D341Med (cell line): Measurements from ENCODE around the gene TFCP2.
"Not testable (repeated sequence)": the region's sequence is repeated elsewhere in the genome, so short reads cannot be mapped to it uniquely, and the experiment has no call there.

Experiments
- DNase-seq: peaks from one replicate; pipeline ENCODE4 v3.0.0; 2012; ENCODE audit warnings: low spot score

TFCP2 gene

GRCh38 chr12:51082561-51083125 lies 90.3 kb downstream of the TFCP2 start:
- no peak for DNase-seq

DNA sequence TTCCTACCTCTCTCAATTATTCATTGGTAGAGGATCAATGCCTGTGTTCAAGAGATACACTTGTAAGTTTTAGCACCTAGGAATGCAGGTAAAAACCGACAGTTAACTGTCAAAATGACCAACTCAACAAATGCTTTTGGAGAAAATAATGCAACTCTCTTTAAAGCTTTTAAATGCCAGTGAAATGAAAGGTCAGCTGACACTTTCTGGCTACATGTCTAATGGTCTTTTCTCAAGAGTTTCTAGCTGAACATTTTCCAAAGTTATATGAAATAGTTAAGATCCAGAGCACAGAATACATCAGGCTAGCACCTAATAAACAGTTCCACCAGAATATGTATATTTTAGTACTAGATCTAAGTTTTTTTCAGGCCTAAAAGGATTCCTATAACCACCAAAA lies 91.5 kb downstream of the TFCP2 start:
- DNase-seq, result no peak

DNA sequence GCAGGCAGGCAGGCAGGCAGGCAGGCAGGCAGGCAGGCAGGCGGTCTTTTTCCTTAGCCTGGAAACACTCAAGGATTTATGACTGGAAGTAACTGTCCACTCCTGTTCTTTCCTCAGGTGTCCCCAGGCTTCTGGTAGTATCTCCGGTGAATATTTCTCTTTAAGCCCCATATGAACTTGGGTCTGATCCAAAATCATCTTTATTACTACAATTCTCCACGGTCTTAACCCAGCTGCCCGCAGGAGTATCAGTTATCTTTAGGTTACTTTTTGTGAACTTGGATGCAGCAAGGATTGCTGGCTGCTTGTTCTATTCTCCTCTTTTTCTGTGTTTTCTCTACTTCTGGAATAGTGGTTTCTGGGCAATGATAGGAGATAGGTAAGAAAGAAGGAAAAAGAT lies 92.8 kb downstream of the TFCP2 start:
- DNase-seq, result no peak

DNA sequence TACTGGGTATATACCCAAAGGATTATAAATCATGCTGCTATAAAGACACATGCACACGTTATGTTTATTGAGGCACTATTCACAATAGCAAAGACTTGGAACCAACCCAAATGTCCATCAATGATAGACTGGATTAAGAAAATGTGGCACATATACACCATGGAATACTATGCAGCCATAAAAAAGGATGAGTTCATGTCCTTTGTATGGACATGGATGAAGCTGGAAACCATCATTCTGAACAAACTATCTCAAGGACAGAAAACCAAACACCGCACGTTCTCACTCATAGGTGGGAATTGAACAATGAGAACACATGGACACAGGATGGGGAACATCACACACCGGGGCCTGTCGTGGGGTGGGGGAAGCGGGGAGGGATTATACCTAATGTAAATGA lies 94.1 kb downstream of the TFCP2 start:
- DNase-seq, result not testable (repeated sequence)

DNA sequence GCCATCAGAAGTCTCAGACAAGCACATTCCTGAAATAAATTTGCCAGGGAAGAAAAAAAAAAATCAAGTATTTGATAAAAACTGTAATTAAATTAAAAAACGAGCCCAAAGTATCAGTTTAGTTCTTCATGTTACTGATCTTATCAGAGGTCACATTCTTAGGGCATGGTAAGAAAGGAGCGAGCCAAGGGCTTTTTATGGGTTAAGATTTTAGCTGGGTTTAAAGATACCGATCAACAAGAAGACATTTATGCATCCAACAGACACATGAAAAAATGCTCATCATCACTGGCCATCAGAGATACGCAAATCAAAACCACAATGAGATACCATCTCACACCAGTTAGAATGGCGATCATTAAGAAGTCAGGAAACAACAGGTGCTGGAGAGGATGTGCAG lies 94.6 kb downstream of the TFCP2 start:
- DNase-seq, result not testable (repeated sequence)

DNA sequence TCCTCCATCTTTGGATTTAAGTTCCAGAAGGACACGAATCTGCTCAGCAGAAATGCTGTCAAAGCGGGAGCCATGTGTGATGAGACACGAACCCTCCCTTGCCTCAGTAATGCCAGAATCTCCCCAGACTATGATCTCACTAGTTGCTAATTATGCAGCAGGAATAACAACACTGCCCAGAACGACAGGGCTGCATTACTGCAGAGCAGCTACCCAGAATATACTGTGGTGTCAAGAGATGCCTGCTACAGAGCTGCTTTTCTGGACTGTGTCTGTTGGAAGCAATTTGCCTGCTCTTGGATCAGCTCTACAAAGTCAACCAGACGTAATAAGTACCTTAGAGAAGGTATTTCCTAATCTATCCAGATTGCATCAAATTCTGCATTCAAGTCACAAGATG lies 95.0 kb downstream of the TFCP2 start:
- DNase-seq, result no peak

- no peak for DNase-seq
Observed at GRCh38 chr12:51076236-51076930, 96.6 kb downstream of the TFCP2 start.

DNA sequence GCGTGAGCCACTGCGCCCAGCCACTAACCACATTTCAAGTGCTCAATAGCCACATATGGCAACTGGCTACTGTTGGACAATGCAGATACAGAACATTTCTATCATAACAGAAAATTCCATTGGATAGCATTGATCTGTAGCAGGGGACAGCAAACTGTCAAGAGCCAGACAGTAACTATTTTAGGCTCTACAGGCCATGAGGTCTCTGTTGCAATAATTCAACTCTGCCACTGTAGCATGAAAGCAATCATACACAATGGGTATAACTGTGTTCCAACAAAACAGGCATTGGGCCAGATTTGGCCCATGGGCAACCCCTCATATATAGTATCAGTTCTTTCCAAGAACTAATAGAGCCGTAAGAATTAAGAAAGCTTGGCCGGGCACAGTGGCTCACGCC lies 97.5 kb downstream of the TFCP2 start:
- DNase-seq, result no peak

DNA sequence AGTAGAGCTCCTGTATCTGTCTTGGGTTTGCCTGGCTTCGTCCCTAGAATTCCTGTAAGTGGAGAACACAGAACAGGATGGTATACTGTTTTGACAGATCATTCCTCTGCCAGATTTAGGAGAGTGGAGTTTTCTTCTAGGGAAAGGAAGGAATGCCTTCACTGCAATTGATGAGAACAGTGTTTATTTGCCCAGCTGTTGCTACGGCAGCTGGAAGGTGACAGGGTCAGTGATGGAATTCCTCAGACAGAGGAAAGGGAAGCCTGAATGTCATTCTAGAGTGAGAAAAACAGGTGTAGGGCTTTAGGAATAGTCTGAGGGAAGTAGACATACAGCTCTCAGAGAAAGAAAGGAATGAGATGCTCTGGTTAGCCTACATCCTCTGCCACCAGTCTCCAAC lies 101.3 kb downstream of the TFCP2 start:
- no peak for DNase-seq

GRCh38 chr12:51070004-51070403 lies 102.9 kb downstream of the TFCP2 start:
- no peak for DNase-seq

GRCh38 chr12:51067771-51068170 lies 105.2 kb downstream of the TFCP2 start:
- no peak for DNase-seq

DNA sequence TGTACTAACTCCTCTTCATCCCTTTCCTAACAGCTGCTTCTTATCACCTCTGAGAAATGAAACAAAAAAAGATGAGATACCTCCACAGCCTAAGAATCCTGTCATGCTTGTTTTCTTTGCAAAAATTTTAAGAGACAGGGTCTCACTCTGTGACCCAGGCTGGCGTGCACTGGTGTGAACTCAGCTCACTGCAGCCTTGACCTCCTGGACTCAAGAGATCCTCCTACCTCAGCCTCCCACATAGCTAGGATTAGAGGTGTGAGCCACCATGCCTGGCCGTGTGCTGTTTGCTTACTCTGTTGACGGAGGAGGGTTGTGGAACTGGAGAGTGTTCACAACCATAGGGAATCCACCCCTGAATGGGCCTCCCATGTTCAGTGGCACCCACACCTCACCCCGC lies 105.7 kb downstream of the TFCP2 start:
- DNase-seq, result no peak

- no peak for DNase-seq
Observed at GRCh38 chr12:51065530-51065929, 107.4 kb downstream of the TFCP2 start.

DNA sequence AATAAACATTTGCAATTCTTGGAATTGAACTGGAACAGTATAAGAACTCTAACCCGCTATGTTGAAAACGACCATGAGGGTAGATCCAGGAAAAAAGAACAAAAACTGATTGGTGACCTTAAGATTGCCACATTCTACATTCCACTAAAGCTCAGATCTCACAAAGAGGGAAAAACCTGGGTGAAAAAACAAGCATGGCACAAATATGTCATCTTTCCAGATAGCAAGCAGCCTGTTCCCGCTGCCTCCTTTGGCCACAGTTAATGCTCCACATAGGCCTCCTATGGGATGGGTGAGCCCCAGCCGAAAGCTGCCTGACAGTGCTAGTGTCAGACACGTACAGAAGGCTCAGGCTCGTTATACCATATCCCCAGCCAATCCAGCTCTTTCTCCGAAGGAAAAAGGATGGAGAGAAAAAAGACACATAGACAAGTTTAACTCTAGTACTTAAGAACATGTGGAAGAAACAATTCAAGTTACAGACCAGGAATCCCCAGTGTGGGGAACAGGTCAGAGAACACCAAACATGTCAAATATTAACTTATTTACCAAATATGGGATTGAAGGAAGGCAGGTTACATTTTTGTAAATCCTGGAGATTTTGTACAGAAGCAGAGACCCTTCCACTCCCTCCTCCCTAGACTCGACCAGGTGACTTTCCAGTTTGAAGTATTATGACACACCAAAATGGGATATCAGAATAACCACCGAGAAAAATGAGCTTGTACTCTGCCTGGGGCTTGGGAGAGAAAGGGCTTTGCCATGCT lies 110.1 kb downstream of the TFCP2 start:
- no peak for DNase-seq

DNA sequence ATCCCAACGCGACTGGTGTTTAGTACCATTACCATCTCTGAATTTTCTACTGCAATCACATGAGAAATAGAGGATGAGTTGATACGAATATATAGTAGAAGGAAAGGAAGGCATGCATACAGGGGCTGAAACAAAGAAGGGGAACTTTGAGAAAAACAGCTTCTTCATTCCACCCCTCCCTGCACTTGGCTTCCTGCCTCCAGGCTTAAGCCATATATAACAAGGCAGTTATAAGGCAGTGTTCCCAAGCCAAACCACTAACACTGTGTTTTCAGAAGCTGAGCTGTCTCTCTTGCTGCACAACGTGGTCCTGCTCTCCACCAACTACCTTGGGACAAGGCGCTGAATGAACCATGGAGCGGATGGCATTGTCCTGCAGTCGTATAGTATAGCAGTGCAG lies 113.8 kb downstream of the TFCP2 start:
- DNase-seq, result no peak

- DNase-seq, result no peak
Observed at GRCh38 chr12:51056242-51056641, 116.7 kb downstream of the TFCP2 start.

DNA sequence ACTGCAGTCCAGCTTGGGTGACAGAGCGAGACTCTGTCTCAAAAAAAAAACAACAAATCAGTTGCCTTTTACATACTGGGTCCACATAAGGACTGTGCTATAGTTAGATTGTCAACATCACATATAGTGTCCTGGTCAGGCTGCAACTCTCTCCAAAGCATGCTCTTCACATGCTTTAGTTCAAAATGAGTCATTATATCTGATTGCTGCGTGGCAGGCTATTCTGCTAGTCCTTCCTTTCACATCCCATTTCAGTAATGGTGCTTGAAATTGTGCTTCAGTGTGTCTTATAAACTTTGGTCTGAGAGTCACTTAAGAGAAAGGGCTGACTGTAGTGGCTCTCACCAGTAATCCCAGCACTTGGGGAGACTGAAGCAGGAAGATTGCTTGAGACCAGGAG lies 117.9 kb downstream of the TFCP2 start:
- DNase-seq, result no peak

DNA sequence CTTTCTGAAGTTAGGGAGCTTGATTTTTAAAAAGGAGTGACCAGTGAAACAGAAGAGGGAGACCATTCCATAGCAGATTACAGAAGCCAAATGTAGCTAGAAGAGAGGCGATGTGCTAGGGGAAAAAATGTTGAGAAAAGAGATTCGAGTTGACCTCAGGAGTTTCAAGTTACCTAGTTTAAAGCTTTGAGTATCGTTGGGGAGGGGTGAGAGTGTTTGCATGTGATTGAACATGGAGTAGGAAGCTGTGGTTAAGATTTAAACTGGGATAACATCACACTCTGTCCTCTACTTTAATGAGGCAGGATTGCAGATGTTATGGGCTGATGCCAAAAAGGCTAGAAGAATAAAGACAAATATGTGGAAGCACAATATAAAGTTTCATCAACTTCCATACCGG lies 121.1 kb downstream of the TFCP2 start:
- DNase-seq, result no peak

GRCh38 chr12:51049525-51049924 lies 123.4 kb downstream of the TFCP2 start:
- DNase-seq, result no peak

- DNase-seq, result no peak
Observed at GRCh38 chr12:51048661-51049251, 124.2 kb downstream of the TFCP2 start.

DNA sequence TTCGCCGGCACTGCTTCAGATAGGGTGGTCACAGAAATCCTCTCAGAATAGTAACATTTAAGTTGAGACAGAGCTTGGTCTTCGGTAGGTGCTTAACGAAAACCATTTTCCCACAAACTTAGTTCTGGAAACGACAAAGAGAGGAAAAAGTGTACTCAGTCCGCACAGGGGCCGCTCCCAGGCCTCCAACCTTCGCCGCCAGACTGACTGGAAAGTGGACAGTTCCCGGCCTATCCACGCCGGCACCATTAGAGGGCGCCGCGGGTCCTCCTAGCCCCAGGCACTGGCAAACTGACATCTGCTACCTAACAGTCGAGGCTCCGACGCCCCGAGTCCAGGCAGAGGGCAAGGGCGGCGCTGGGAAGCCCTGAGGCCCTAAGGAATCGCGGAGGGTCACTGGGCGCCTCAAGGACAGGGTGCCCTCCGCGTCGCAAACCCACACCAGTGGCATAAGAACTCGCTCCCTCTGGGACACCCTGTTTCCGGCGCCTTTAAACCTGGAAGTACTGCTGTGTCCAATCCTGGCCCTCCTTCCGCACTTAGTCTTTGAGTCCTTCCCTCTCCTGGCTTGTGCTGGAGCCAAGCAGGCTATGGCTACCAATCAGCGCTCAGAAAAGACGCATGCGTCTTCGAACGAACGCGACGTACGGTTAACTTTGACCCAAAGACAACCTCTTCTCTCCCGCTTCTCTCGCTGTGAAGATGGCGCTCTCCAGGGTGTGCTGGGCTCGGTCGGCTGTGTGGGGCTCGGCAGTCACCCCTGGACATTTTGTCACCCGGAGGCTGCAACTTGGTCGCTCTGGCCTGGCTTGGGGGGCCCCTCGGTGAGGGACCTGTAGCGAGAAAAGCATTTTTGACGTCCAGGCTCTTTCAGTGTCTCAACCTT lies 125.0 kb downstream of the TFCP2 start, which contains the start of gene LETMD1:
Gene LETMD1 (plus strand): TSS at position 673 of the 886 bp plus-strand sequence. CDS start 30 bp downstream, at position 703.
- DNase-seq, result peak; percentile 92
